ENCODE data around the gene SLC30A5.
"Not testable (repeated sequence)": the region's sequence is repeated elsewhere in the genome, so short reads cannot be mapped to it uniquely, and the experiment has no call there.

SLC30A5 gene

DNA sequence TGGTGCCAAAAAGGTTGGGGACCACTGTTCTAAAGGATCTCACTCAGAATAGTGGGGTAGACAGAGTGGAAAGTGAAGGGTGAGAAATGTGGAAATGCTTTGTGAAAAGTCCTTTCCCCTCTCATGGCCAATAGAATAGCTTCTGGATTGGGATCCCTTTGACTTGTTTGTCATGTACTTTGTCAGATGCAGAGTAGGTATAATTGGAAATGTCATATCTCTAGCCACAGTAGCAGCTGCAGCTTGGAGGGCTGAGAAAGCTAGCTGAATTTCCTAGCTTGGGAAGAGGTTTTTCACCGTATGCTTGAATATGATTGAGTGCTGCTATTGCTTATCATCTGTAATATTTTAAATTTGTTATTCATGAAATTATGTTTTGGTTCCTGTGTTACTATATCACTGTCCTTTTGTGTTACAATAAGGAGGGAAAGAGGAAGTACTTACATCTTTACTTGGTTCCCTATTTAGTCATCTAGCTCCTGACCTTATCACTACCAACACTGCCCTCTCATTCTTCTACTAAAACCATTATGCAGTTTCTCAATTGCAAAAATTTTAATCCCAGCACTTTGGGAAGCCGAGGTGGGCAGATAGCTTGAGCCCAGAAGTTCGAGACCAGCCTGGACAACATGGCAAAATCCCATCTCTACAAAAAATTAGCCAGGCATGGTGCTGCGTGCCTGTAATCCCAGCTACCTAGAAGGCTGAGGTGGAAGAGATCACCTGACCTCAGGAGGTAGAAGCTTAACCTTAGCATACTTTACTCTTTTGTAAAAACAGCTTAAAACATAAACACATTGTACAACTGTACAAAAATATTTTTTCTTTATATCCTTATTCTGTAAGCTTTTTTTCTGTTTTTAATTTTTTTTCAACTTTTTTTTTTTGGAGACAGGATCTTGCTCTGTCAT lies 12.4 kb downstream of the SLC30A5 start:
- DNase-seq: no peak

DNA sequence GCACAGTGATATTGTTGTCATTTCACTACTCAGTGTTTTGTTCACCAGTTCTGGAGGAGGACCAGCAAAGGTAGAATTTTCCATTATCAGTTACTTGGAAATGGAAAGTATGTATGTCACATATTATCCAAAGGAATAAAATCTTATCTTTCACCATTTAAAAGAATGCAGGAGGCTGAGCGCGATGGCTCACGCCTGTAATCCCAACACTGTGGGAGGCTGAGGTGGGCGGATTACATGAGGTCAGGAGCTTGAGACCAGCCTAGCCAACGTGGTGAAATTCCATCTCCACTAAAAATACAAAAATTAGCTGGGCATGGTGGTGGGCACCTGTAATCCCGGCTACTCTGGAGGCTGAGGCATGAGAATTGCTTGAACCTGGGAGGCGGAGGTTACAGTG lies 14.6 kb downstream of the SLC30A5 start:
- not testable (repeated sequence) for DNase-seq

GRCh38 chr5:69113851-69114250 lies 20.0 kb downstream of the SLC30A5 start:
- DNase-seq: no peak

DNA sequence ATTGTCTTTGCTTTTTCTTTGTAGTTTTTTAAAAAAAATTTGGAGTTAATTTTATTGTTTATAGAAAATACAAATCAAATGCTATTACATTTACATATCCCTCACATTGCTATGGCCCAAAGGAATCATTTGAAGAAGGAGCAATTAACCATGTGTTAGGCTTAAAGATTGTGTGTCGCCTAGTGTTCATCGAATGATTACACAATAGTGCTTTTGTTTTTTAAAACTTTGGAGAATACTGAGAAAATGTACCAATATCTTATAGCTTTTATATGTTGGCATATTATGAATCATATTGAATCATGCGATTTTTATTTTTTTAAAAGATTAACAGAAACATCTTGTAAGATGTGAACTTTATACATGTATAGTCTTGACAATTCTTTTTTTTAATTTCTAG lies 21.7 kb downstream of the SLC30A5 start:
- DNase-seq: no peak

DNA sequence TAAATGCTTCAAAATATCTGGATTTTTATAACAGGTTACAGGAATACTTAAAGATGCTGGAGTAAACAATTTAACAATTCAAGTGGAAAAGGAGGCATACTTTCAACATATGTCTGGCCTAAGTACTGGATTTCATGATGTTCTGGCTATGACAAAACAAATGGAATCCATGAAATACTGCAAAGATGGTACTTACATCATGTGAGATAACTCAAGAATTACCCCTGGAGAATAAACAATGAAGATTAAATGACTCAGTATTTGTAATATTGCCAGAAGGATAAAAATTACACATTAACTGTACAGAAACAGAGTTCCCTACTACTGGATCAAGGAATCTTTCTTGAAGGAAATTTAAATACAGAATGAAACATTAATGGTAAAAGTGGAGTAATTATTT lies 35.6 kb downstream of the SLC30A5 start:
- DNase-seq: no peak

DNA sequence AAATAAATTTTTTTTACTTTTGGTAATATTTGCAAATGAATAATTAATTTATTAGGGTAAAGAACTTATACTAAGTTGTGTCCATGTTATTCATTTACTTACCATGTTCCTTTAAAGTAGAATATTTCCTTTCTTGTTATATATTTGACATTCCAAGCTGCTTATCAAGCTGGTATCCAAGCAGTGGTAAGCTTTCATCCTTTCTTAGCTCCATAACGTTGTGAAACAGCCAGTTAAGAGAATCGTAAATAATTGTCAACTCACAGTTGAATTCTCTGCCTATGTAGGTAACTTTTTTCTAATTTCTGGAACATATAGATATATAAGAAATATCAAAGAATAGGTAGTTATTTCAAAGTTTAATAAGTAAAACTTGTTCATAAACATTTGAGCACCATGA lies 36.4 kb downstream of the SLC30A5 start:
- DNase-seq: no peak

DNA sequence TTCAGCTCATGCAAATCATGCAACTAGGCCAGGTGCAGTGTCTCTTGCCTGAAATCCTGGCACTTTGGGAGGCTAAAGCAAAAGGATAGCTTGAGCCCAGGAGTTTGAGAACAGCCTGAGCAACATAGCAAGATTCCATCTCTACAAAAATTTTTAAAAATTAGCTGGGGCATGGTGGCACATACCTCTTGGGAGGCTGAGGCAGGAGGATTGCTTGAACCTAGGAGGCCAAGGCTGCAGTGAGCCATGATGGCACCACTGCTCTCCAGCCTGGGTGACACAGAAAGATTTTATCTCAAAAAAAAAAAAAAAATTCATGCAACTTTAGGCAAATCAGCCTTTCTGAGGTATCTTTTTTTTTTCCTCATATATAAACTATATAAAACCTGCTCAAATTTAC lies 37.5 kb downstream of the SLC30A5 start:
- no peak for DNase-seq

GRCh38 chr5:69134126-69134525 lies 40.3 kb downstream of the SLC30A5 start:
- DNase-seq: no peak

- no peak for DNase-seq
Measured at GRCh38 chr5:69136293-69136692, 42.5 kb downstream of the SLC30A5 start.

DNA sequence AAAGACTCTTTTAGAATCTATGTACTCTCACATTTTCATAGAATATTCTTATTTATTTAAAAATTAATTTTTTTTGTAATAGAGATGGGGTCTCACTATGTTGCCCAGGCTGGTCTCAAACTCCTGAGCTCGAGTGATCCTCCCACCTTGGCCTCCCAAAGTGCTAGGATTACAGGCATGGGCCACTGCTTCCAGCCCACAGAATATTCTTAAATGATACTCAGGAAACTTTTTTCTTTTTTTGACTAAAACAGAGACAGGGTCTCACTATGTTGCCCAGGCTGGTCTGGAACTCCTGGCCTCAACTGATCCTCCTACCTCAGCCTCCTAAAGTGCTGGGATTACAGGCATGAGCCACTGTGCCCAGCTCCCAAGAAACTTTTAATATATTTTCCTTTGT lies 43.4 kb downstream of the SLC30A5 start:
- not testable (repeated sequence) for DNase-seq

GRCh38 chr5:69137807-69138206 lies 44.0 kb downstream of the SLC30A5 start:
- no peak for DNase-seq

GRCh38 chr5:69138766-69139165 lies 45.0 kb downstream of the SLC30A5 start:
- no peak for DNase-seq

GRCh38 chr5:69140239-69140638 lies 46.4 kb downstream of the SLC30A5 start:
- DNase-seq: not testable (repeated sequence)

DNA sequence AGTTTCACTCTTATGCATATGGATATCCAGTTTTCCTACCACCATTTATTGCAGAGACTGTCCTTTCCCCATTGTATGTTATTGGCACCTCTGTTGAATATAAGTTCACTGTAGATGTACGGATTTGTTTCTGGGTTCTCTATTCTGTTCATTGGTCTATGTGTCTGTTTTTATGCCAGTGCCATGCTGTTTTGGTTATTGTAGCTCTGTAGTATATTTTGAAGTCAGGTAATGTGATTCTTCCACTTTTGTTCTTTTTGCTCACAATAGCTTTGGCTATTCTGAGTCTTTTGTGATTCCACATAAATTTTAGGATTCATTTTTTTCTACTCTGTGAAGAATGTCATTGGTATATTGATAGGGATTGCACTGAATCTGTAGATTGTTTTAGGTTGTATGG lies 47.0 kb downstream of the SLC30A5 start:
- no peak for DNase-seq

DNA sequence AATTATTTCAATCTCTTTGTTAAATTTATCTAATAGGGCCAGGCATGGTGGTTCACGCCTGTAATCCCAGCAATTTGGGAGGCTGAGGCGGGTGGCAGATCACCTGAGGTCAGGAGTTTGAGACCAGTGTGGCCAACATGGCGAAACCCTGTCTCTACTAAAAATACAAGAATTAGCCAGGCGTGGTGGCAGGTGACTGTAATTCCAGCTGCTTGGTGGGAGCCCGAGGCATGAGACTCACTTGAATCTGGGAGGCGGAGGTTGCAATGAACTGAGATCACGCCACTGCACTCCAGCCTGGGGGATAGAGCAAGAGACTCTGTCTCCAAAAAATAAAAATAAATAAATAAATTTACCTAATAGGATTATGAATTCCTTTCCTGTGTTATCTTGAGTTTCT lies 54.8 kb downstream of the SLC30A5 start:
- not testable (repeated sequence) for DNase-seq

DNA sequence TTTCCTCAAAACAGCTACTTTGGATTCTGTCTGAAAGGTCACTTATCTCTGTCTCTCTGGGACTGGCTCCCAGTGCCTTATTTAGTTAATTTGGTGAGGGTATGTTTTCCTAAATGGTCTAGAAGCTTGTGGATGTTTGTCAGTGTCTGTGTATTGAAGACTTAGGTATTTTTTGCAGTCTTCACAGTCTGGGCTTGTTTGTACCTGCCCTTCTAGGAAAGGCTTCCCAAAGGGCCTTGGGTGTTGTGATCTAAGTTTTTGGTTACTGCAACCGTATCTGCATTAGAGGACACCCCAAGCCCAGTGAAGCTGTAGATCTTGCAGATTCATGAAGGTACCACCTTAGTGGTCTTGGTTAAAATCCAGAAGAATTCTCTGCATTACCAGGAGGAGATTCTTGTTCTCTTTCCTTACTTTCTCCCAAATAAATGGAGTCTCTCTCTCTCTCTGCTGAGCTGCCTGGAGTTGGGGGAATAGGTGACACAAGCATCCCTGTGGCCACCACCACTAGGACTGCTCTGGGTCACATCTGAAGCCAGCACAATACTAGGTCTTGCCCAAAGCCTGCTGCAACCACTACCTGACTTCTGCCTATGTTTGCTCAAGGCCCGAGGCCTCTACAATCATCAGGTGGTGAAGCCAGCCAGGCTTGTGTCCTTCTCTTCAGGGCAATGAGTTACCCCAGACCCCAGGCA lies 55.3 kb downstream of the SLC30A5 start:
- no peak for DNase-seq

GRCh38 chr5:69149676-69150010 lies 55.8 kb downstream of the SLC30A5 start:
- DNase-seq: no peak

DNA sequence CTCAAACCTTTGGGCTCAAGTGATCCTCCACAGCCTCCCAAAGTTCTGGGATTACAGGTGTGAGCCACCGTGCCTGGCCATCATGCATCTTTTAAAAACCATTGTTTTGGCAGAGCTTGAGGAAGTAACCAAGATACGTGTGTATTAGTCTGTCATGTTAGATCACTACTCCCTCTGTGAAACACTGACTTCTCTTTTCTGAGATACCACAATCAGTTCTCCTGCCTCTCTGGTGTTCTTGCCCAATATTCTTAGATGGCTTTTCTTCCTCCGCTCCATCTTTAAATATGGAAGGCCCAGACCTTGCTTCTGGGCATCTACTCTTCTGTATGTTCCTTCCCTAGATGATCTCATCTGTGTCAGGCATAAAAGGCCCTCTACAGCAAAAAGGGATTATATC lies 58.9 kb downstream of the SLC30A5 start:
- no peak for DNase-seq

DNA sequence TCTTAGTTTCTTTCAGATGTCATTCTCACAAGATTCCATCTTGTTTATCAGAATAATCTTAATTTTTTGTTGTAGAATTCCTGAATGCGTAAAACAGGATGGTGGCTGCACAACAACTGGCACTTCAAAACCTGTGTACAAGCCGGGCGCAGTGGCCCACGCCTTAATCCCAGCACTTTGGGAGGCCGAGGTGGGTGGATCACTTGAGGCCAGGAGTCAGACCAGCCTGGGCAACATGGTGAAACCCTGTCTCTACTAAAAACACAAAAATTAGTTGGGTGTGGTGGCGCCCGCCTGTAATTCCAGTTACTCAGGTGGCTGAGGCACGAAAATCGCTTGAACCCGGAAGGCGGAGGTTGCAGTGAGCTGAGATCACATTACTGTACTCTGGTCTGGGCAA lies 62.6 kb downstream of the SLC30A5 start:
- no peak for DNase-seq

DNA sequence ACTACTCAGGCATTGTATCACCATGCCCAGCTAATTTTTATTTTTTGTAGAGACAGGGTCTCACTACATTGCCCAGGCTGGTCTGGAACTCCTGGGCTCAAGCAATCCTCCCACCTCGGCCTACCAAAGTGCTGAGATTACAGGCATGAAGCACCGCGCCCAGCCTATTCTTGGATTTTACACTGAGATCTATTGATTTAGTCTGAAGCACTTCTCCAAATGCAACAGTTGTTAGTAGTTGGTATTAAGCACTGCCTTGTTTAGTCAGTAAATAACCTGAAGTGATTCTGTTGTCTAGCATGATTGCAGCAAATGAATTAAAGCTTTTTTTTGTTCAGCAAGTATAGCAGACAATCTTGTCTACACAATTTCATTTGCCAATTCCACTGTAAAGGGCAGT lies 64.2 kb downstream of the SLC30A5 start:
- DNase-seq: no peak

GRCh38 chr5:69160651-69161050 lies 66.8 kb downstream of the SLC30A5 start:
- DNase-seq: no peak

DNA sequence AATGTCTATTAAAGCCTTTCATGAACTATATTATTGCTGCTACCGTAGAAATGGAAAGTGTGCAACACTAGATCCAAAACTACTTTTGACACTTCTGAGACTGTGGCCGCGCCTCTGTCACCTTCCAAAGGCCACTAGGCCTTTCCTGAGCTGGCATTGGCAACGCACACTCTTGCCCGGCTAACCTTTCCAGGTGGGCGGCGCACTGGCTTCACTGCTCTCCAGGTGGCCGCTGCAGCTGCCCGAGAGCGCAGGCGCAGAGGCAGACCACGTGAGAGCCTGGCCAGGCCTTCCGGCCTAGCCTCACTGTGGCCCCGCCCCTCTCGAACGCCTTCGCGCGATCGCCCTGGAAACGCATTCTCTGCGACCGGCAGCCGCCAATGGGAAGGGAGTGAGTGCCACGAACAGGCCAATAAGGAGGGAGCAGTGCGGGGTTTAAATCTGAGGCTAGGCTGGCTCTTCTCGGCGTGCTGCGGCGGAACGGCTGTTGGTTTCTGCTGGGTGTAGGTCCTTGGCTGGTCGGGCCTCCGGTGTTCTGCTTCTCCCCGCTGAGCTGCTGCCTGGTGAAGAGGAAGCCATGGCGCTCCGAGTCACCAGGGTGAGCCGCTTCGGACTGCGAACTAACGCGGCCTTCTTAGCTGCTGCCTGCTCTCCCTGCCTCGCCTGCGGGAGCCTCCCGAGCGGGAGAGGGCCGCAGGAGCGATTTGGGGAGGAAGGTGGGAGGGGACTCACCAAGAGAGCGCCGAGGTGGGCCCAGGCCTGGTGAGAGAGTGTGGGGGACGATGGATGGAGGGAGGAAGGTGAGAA lies 73.1 kb downstream of the SLC30A5 start, which contains the start of gene CCNB1:
Gene CCNB1, plus strand, starts transcription at position 465 of the 807 bp plus-strand sequence. Its CDS starts 113 bp downstream, at position 578.
- peak; percentile 94 for DNase-seq

DNA sequence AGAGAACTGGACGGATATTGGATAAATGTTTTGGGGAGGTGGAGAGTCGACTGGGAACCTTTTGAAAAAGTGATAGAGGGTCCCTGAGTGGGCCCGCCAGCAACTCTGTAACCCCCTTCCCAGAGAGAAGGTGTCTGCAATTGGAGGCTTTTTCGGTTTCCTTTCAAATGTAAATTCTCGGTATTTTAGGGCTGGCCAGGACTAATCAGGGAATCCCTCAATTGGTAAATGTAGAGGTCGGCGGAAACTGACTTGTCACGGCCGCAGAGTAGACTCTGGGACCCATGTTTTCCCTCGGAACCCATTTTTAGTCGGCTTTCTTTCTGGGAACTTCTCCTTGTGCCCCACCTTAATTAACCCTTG lies 73.7 kb downstream of the SLC30A5 start:
- no peak for DNase-seq

- DNase-seq: no peak
Measured at GRCh38 chr5:69167929-69168328, 74.1 kb downstream of the SLC30A5 start.
